ENCODE measurements around the gene SETD1B. TPM values are rescaled to one million over a fixed set of nuclear protein-coding genes. Genes with fewer than 3 reads are reported as not detected.
"Not testable (repeated sequence)": the region's sequence is repeated elsewhere in the genome, so short reads cannot be mapped to it uniquely, and the experiment has no call there.

Gene SETD1B
- total RNA-seq, 1 donor from 2014 or later, result 2.1 TPM

DNA sequence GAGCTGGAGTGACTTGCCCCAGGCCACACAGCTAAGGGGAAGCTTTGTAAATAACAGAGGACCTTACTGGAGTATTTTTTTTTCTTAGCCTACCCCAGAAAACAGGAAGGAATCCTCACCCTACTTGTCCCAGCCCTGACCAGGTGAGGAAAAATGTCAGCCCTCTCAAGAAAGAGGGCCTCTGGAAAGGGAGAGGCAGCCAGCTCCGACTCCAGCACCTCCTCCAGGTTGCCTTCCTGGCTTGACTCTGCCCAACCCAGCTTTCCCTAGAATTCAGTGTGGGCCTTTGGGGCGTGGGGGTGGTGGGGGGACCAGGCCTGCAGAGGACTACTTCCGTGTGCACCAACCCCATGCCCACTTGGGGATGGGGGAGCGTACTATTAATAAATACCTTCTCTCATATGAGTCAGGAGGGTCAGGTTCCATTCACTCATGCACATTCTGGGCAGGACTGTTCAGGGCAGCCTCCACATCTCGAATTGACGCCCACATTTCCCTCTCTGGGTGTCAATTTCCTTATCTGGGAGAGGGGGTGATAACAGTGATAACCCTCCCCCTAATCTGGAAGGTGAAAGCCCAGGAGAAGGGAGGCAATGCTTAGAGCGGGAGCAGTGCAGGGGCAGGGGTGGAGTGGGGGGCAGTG is 15.5 kb upstream of the SETD1B start:
- Histone ChIP-seq H3K4me1 (ENCODE audit: control insufficient read depth in 3 of 3, insufficient read depth in 3 of 3, low read length in 3 of 3) (peaks cover 3 to 37% (median 24%) of the 10 kb centered on the region in 3 donors), H3K27ac (ENCODE audit: low read depth, low read length) (no peak overlapping the region), H3K9me3 (ENCODE audit: control insufficient read depth in 3 of 3, low read length in 3 of 3) (no peaks in the 10 kb centered on the region), H3K4me3 (ENCODE audit: low read length in 3 of 3) (no peak overlapping the region), H3K9ac (ENCODE audit: low read depth in 1 of 3, low read length in 3 of 3) (peak overlapping the region in 1 of 3 donors; percentile 16), H3K27me3 (ENCODE audit: control insufficient read depth in 3 of 3, insufficient read depth in 3 of 3, low read length in 3 of 3) (no peaks in the 10 kb centered on the region), H3K36me3 (ENCODE audit: control insufficient read depth in 3 of 3, insufficient read depth in 3 of 3, low read length in 3 of 3) (no peaks in the 10 kb centered on the region)

DNA sequence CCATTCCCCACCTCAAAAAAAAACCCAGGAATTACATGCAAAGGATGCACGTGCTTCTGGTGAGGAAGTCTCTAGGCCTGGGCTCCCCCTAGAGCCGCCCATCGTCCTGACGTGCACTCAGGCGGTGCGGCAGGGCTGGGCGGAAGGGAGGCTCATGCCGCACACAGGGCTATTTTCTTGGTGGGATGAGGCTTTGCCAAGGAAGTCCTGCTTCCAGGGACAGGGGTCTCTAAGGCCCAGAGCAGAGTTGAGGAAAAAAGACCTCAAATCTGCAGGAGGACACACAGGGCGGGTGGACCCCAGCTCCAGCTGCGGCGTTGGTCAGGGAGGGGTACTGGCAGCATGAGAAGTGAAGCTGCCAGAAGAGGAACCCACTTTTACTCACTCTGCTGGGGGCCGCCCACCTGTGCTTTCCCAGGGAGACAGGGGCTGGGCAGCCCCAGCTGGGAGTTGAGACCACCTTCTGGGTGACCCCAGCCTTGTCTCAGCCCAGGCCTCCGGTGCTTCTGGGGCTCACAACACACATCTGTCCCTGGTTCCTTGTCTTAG is 14.5 kb upstream of the SETD1B start:
- Histone ChIP-seq H3K9me3 (ENCODE audit: control insufficient read depth in 3 of 3, low read length in 3 of 3) (no peaks in the 10 kb centered on the region), H3K36me3 (ENCODE audit: control insufficient read depth in 3 of 3, insufficient read depth in 3 of 3, low read length in 3 of 3) (no peaks in the 10 kb centered on the region), H3K27ac (ENCODE audit: low read depth, low read length) (peak overlapping the region; percentile 30), H3K4me3 (ENCODE audit: low read length in 3 of 3) (no peak overlapping the region), H3K9ac (ENCODE audit: low read depth in 1 of 3, low read length in 3 of 3) (peak overlapping the region in 1 of 3 donors; percentile 20), H3K4me1 (ENCODE audit: control insufficient read depth in 3 of 3, insufficient read depth in 3 of 3, low read length in 3 of 3) (peaks cover 11 to 47% (median 31%) of the 10 kb centered on the region in 3 donors), H3K27me3 (ENCODE audit: control insufficient read depth in 3 of 3, insufficient read depth in 3 of 3, low read length in 3 of 3) (no peaks in the 10 kb centered on the region)

DNA sequence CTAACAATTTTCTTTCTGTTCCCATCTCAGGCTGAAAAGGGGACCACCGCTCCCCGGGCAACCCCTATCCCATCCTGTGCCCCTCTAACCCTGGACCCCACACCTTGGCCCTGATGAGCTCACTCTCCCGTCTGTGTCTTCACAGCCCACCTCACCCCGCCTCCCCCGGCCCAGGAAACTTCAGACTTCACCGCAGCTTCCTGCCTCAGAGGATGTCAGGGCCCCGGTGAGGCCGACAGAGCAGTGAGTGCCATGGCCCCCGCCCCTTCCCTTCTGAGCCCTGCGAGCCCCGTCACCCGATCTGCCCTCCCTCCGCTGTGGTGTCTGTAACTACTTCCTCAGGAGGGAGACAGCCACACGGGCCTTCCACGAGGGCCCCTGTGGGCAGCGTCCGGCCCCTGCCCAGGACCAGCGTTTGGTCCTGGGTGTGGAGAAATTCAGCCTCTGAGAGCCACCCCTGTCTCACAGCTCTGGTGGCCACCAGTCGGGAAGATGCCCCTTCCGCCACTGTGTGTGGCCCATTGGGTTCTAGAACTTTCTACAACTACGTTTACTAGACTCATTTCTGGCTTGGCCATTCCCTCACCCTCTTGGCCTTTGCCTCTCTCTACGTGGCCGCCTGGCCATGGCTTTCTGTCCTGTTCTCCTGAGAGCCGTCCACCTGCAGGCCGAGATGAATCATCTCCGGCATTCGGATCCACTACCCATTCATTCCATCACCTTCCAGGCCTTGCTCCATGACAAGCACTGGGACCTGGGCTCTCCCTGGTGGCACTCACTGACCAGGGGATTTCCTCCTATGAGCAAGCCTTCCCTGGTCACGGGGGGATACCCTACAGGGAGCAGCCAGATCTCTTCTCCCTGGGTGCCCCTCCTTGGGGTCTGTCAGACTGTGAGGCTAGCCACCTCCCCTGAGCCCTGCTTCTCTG is 13.7 kb upstream of the SETD1B start:
- H3K27me3 ChIP-seq (ENCODE audit: control insufficient read depth in 3 of 3, insufficient read depth in 3 of 3, low read length in 3 of 3), result no peaks in the 10 kb centered on the region
- peak overlapping the region in 1 of 3 donors; percentile 20 for H3K9ac ChIP-seq (ENCODE audit: low read depth in 1 of 3, low read length in 3 of 3)
- peaks cover 0 to under 1% (median 0%) of the 10 kb centered on the region in 3 donors for H3K36me3 ChIP-seq (ENCODE audit: control insufficient read depth in 3 of 3, insufficient read depth in 3 of 3, low read length in 3 of 3)
- no peaks in the 10 kb centered on the region for H3K9me3 ChIP-seq (ENCODE audit: control insufficient read depth in 3 of 3, low read length in 3 of 3)
- no peak overlapping the region for H3K4me3 ChIP-seq (ENCODE audit: low read length in 3 of 3)
- peak overlapping the region; percentile 30 for H3K27ac ChIP-seq (ENCODE audit: low read depth, low read length)
- peaks cover 18 to 49% (median 36%) of the 10 kb centered on the region in 3 donors for H3K4me1 ChIP-seq (ENCODE audit: control insufficient read depth in 3 of 3, insufficient read depth in 3 of 3, low read length in 3 of 3)

DNA sequence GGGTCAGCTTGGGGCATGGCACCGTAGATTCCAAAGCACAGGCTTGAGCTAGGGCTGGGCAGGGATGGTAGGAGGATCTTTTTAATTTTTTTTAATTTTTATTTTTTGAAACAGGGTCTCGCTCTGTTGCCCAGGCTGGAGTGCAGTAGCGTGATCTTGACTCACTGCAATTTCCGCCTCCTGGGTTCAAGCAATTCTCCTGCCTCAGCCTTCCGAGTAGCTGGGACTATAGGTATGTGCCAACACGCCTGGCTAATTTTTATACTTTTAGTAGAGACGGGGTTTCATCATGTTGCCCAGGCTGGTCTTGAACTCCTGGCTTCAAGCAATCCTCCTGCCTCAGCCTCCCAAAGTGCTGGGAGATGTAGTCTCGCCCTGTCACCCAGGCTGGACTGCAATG is 13.0 kb upstream of the SETD1B start:
- H3K36me3 ChIP-seq (ENCODE audit: control insufficient read depth in 3 of 3, insufficient read depth in 3 of 3, low read length in 3 of 3); H3K9ac ChIP-seq (ENCODE audit: low read depth in 1 of 3, low read length in 3 of 3); H3K27ac ChIP-seq (ENCODE audit: low read depth, low read length); H3K9me3 ChIP-seq (ENCODE audit: control insufficient read depth in 3 of 3, low read length in 3 of 3); H3K4me3 ChIP-seq (ENCODE audit: low read length in 3 of 3); H3K27me3 ChIP-seq (ENCODE audit: control insufficient read depth in 3 of 3, insufficient read depth in 3 of 3, low read length in 3 of 3): not testable (repeated sequence)
- H3K4me1 ChIP-seq (ENCODE audit: control insufficient read depth in 3 of 3, insufficient read depth in 3 of 3, low read length in 3 of 3), result peaks cover 25 to 56% (median 43%) of the 10 kb centered on the region in 3 donors

DNA sequence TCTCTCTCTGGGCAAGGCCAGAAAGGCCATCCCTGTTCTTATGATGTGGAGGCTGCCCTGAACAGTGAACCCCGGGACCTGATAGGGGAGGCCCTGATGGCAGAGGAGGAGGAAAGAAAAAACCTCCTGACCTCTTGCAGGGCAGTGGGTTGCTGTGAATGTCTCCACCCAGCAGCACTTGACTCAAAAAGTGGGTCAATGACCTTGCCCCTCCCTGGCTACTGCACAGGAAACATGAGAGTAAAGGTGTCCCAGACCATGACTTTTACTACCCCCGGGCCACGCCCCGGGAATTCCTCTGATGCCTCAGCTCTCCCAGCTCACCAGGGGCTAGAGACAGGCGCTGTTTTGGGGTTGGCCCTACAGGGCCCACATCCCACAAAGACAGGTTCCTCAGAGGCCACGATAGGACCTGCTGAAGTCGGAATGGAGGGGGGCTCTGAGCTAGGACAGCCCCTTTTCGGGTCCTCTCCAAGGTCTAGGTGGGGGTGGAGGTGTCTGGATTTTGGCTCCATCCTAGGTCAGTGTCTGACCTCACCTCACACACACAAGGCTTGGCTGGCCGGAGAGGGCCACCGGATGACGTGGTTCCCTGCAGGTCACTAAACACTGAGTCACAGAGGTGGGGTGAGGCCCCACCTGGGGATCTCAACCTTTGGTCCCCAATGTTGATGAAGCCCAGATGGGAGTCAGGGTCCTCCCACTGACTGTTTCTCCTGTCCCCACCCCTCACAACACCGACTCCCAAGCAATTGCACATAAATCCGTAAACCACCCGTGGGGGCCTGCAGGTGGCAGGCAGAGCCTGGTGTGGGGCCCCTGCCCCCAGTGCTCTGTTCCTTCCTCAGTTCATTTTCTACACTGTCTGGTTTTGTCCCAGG is 11.9 kb upstream of the SETD1B start:
- no peak overlapping the region for H3K4me3 ChIP-seq (ENCODE audit: low read length in 3 of 3)
- H3K9me3 ChIP-seq (ENCODE audit: control insufficient read depth in 3 of 3, low read length in 3 of 3), result no peaks in the 10 kb centered on the region
- H3K27ac ChIP-seq (ENCODE audit: low read depth, low read length), result no peak overlapping the region
- H3K9ac ChIP-seq (ENCODE audit: low read depth in 1 of 3, low read length in 3 of 3), result peak overlapping the region in 1 of 3 donors; percentile 16
- peaks cover 37 to 66% (median 54%) of the 10 kb centered on the region in 3 donors for H3K4me1 ChIP-seq (ENCODE audit: control insufficient read depth in 3 of 3, insufficient read depth in 3 of 3, low read length in 3 of 3)
- peaks cover 5 to 7% (median 6%) of the 10 kb centered on the region in 3 donors for H3K36me3 ChIP-seq (ENCODE audit: control insufficient read depth in 3 of 3, insufficient read depth in 3 of 3, low read length in 3 of 3)
- no peaks in the 10 kb centered on the region for H3K27me3 ChIP-seq (ENCODE audit: control insufficient read depth in 3 of 3, insufficient read depth in 3 of 3, low read length in 3 of 3)

DNA sequence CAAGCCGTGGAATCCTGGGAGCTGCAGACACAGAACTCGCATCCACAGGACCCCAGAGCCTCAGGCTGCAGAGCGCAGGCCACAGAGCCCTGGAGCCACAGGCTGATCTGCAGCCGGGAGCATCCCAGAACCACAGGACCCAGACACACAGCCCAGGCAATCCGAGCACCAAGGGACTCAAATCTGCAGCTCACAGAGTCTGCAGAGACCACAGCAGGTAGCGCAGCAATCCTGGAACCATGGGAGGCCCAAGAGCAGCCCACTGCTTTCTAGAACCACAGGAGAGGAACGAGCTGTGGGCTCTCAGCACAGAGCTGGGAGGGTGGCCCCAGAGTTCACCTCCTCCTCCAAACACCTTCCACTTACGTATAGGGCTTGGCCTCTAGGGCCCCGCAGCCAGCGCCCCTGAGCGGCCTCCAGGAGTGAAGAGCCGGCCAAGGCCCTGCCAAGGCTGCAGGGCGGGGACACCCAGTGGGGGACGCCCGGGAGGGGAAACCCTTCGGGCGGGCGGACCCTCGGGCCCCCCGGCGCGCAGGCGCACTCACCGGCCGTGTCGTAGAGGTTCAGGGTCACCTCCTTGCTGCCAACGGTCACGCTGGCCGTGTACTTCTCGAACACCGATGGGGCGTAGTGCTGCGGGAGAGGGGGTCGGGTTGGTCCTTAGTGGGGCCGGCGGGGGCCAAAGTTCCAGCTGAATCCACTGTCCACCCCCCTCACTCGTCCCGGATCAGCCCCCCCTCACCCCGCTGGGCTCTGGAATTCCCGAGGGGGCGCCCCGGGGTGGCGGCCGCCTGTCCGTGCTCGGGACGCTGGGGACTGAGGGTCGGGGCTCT is 11.0 kb upstream of the SETD1B start:
- Histone ChIP-seq H3K4me1 (ENCODE audit: control insufficient read depth in 3 of 3, insufficient read depth in 3 of 3, low read length in 3 of 3) (peaks cover 46 to 71% (median 63%) of the 10 kb centered on the region in 3 donors), H3K27ac (ENCODE audit: low read depth, low read length) (no peak overlapping the region), H3K9ac (ENCODE audit: low read depth in 1 of 3, low read length in 3 of 3) (peak overlapping the region in 1 of 3 donors; percentile 79), H3K36me3 (ENCODE audit: control insufficient read depth in 3 of 3, insufficient read depth in 3 of 3, low read length in 3 of 3) (peaks cover 5 to 7% (median 6%) of the 10 kb centered on the region in 3 donors), H3K4me3 (ENCODE audit: low read length in 3 of 3) (no peak overlapping the region), H3K27me3 (ENCODE audit: control insufficient read depth in 3 of 3, insufficient read depth in 3 of 3, low read length in 3 of 3) (no peaks in the 10 kb centered on the region), H3K9me3 (ENCODE audit: control insufficient read depth in 3 of 3, low read length in 3 of 3) (no peaks in the 10 kb centered on the region)

DNA sequence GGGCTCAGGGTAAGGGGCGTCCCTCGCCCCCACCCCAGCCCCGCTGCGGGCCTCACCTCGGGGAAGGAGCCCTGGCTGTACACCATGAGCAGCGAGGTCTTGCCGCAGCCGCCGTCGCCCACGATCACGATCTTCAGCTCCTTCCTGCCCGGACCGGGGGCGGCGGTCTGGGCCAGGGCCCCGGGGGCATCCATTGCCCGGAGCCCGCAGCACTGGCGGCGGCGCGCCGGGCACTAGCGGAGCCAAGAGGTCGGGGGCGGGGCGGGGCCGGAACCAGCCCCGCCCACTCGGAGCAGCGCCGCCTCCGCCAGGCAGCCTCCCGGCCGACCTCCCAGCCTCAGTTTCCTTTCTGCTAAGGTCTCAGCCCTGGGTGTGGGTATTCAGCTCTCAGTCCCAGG is 10.4 kb upstream of the SETD1B start, which contains the start of gene RHOF:
TSS of gene RHOF (minus strand) at position 249 of the 398 bp plus-strand sequence. CDS start at position 194, 55 bp downstream.
- Histone ChIP-seq H3K4me1 (ENCODE audit: control insufficient read depth in 3 of 3, insufficient read depth in 3 of 3, low read length in 3 of 3) (peaks cover 52 to 76% (median 69%) of the 10 kb centered on the region in 3 donors), H3K27ac (ENCODE audit: low read depth, low read length) (peak within 1 kb of the TSS; percentile 100), H3K9ac (ENCODE audit: low read depth in 1 of 3, low read length in 3 of 3) (peak within 1 kb of the TSS; percentile 43 to 79 (median 64)), H3K36me3 (ENCODE audit: control insufficient read depth in 3 of 3, insufficient read depth in 3 of 3, low read length in 3 of 3) (peaks cover 5 to 7% (median 6%) of the 10 kb centered on the region in 3 donors), H3K27me3 (ENCODE audit: control insufficient read depth in 3 of 3, insufficient read depth in 3 of 3, low read length in 3 of 3) (no peaks in the 10 kb centered on the region), H3K4me3 (ENCODE audit: low read length in 3 of 3) (peak within 1 kb of the TSS; percentile 71 to 83 (median 77)), H3K9me3 (ENCODE audit: control insufficient read depth in 3 of 3, low read length in 3 of 3) (no peaks in the 10 kb centered on the region)

DNA sequence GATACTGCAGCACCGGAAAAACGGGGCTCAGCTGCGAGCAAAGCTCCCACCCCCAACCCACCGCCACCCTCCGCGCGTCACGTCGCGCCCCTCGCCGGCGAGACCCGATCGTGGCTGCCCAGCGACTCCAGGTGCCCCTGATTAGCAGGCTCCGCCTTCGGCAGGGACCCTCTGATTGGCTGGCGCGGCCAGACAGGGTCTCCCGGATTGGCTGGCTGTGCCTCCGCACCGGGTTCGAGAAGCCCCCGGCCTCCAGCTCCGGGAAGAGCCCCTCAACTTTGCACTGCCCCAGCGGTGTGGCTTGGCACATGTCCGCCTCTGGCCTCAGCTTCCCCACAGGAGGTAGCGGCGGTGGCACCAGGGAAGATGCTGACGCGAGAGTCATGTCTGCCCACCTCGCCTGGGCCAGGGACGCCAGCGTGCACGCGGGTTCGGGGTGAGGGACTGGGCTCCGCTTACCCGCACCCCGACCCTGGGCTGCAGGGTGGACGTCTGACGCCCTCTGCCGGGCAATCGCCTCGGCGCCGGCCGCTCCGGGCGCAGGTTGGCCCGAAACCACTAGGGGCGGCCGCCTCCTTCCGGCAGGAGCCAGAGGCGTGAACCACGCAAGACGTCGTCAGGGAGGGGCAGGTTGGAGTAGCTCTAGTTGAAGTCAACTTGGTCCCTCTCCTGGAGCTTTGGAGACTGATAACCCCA is 9.8 kb upstream of the SETD1B start:
- Histone ChIP-seq H3K27ac (ENCODE audit: low read depth, low read length) (peak overlapping the region; percentile 100), H3K4me1 (ENCODE audit: control insufficient read depth in 3 of 3, insufficient read depth in 3 of 3, low read length in 3 of 3) (peaks cover 57 to 79% (median 69%) of the 10 kb centered on the region in 3 donors), H3K36me3 (ENCODE audit: control insufficient read depth in 3 of 3, insufficient read depth in 3 of 3, low read length in 3 of 3) (peaks cover 5 to 7% (median 6%) of the 10 kb centered on the region in 3 donors), H3K27me3 (ENCODE audit: control insufficient read depth in 3 of 3, insufficient read depth in 3 of 3, low read length in 3 of 3) (no peaks in the 10 kb centered on the region), H3K9ac (ENCODE audit: low read depth in 1 of 3, low read length in 3 of 3) (peak overlapping the region; percentile 43 to 79 (median 64)), H3K9me3 (ENCODE audit: control insufficient read depth in 3 of 3, low read length in 3 of 3) (no peaks in the 10 kb centered on the region), H3K4me3 (ENCODE audit: low read length in 3 of 3) (peak overlapping the region; percentile 71 to 83 (median 77))
